K562 (cell line): ENCODE results near the gene HAAO. TPM values are rescaled to one million over a fixed set of nuclear protein-coding genes. Genes with fewer than 3 reads are reported as not detected.

Experiments
- ATAC-seq: fragments of 200-7000 bp; cut with Tn5 transposase; 3 replicates; pipeline ENCODE4 v1.9.1; 2020; ENCODE audit warnings: moderate library complexity
- BruUV-seq: library from RNA; stranded (reverse); fragments of 400-500 nt; replicated peaks from 2 replicates; lab custom pipeline; 2021; lab: Mats Ljungman, UMichigan
- CTCF ChIA-PET: fragments of 300-600 bp; formaldehyde crosslinking; extraction: SDS; loops from one replicate; lab custom pipeline; 2021; ENCODE audit warnings: low intra/inter-chr PET ratio; lab: Yijun Ruan, JAX
- POLR2A ChIA-PET: fragments of 300-600, 350-650 bp; sonication (Branson Sonifier 250); formaldehyde crosslinking; extraction: SDS; loops from one replicate; lab custom pipeline; 2021; ENCODE audit warnings: antibody characterized with exemption, inconsistent platforms; lab: Yijun Ruan, JAX
- DNase-seq, 4 experiments: peaks; one replicate each; pipeline versions ENCODE4 v3.0.0 to v3.0.0-alpha.2; 2011 to 2018; ENCODE audit warnings: low spot score in 3 of 4, mixed read lengths in 3 of 4; ENCODE audit errors: extremely low read depth in 1 of 4
- FAIRE-seq: peaks from 2 replicates; lab custom pipeline; 2011; peaks lifted over from hg19 to GRCh38; lab: Jason Lieb, UNC
- H2AFZ ChIP-seq: 2 replicates; pipeline ENCODE4 v1.6.0; 2011; ENCODE audit warnings: low read depth, low read length, control low read depth, inconsistent platforms
- H3K27ac ChIP-seq: fragments of 200-600 bp; 3 replicates; pipeline ENCODE4 v1.8.0; 2011; ENCODE audit warnings: low read depth, mild to moderate bottlenecking, control low read depth, inconsistent platforms, low read length, moderate library complexity, mixed read lengths; ENCODE audit errors: extremely low read depth
- H3K27me3 ChIP-seq, 2 experiments: fragments of 300-600 bp in 1 of 2; 2 replicates in 1 of 2; 3 replicates in 1 of 2; pipeline versions ENCODE4 v1.6.0 to v1.8.0; 2011; ENCODE audit warnings: inconsistent platforms in 2 of 2, low read length in 2 of 2, mild to moderate bottlenecking in 1 of 2, mixed read lengths in 1 of 2, moderate library complexity in 1 of 2; ENCODE audit not compliant: control insufficient read depth in 2 of 2, insufficient read depth in 2 of 2
- H3K36me3 ChIP-seq: fragments of 300-600 bp; 3 replicates; pipeline ENCODE4 v1.8.0; 2011; ENCODE audit warnings: mild to moderate bottlenecking, low read length, inconsistent platforms; ENCODE audit not compliant: control insufficient read depth, insufficient read depth
- H3K4me1 ChIP-seq, 2 experiments: fragments of 200-600 bp in 1 of 2; replicated peaks in 1 of 2; 2 replicates in 1 of 2; 3 replicates in 1 of 2; pipeline versions ENCODE4 v1.5.1 to v1.8.0; 2011; ENCODE audit warnings: inconsistent platforms in 2 of 2, low read length in 2 of 2, mild to moderate bottlenecking in 1 of 2, mixed read lengths in 1 of 2, moderate library complexity in 1 of 2; ENCODE audit not compliant: control insufficient read depth in 2 of 2, insufficient read depth in 2 of 2
- H3K4me2 ChIP-seq: 2 replicates; pipeline ENCODE4 v1.6.1; 2011; ENCODE audit warnings: low read length, control low read depth, inconsistent platforms, mixed read lengths; ENCODE audit not compliant: insufficient read depth
- H3K4me3 ChIP-seq: fragments of 200-600 bp; sonication (generic), shearing (Covaris generic); 2 replicates; pipeline ENCODE4 v1.5.1; 2016; ENCODE audit warnings: control low read depth, inconsistent platforms
- H3K79me2 ChIP-seq: fragments of 200-600 bp; 3 replicates; pipeline ENCODE4 v1.8.0; 2011; ENCODE audit warnings: low read length, inconsistent platforms; ENCODE audit not compliant: control insufficient read depth, insufficient read depth
- H3K9ac ChIP-seq, 2 experiments: 2 replicates each; pipeline versions ENCODE4 v1.6.0 to v1.6.1; 2011; ENCODE audit warnings: low read depth in 2 of 2, low read length in 2 of 2, control low read depth in 1 of 2, inconsistent platforms in 1 of 2, mild to moderate bottlenecking in 1 of 2, mixed read lengths in 1 of 2; ENCODE audit not compliant: insufficient read depth in 1 of 2
- H3K9me1 ChIP-seq: one replicate; pipeline ENCODE4 v1.6.0; 2011; ENCODE audit warnings: inconsistent platforms, mild to moderate bottlenecking, low read length, moderate library complexity; ENCODE audit not compliant: control insufficient read depth, insufficient read depth
- H3K9me3 ChIP-seq: replicated peaks from 2 replicates; pipeline ENCODE4 v1.5.1; 2011; ENCODE audit warnings: low read depth, low read length, inconsistent platforms; ENCODE audit not compliant: control insufficient read depth, insufficient read depth
- H4K20me1 ChIP-seq: replicated peaks from 2 replicates; pipeline ENCODE4 v1.6.1; 2011; ENCODE audit warnings: low read length, inconsistent platforms, mixed read lengths; ENCODE audit not compliant: control insufficient read depth, insufficient read depth
- CREB1 ChIP-seq, 2 experiments: sonication (generic) in 1 of 2; formaldehyde crosslinking in 1 of 2; IDR thresholded peaks; 2 replicates each; pipeline versions ENCODE4 v1.6.1 to v1.8.0; 2012 to 2022; ENCODE audit warnings: inconsistent platforms in 1 of 2, mild to moderate bottlenecking in 1 of 2, missing genetic modification reagents in 1 of 2, moderate library complexity in 1 of 2
- FOS ChIP-seq: IDR thresholded peaks from 3 replicates; pipeline ENCODE4 v1.6.1; 2011; ENCODE audit not compliant: insufficient read length; ENCODE audit errors: extremely low read depth
- FOXJ2 ChIP-seq: fragments of 200-800 bp; sonication (Bioruptor generic); IDR thresholded peaks from 2 replicates; pipeline ENCODE4 v1.6.1; 2016; ENCODE audit warnings: missing genetic modification characterization, missing compliant biosample characterization
- HDGF ChIP-seq: fragments of 450-650 bp; IDR thresholded peaks from 2 replicates; pipeline ENCODE4 v1.6.1; 2016
- KLF13 ChIP-seq: fragments of 450-650 bp; IDR thresholded peaks from 2 replicates; pipeline ENCODE4 v1.6.1; 2016; ENCODE audit warnings: missing genetic modification characterization, low read depth, mild to moderate bottlenecking, missing compliant biosample characterization, moderate library complexity, borderline replicate concordance
- SMARCA5 ChIP-seq: fragments of 450-650 bp; IDR thresholded peaks from 2 replicates; pipeline ENCODE4 v1.6.1; 2016
- SNAPC5 ChIP-seq: fragments of 250-450 bp; sonication (Bioruptor Pico); IDR thresholded peaks from 2 replicates; pipeline ENCODE4 v1.8.0; 2021; ENCODE audit warnings: moderate library complexity, mild to moderate bottlenecking, inconsistent platforms
- TSHZ1 ChIP-seq: fragments of 250-450 bp; sonication (Bioruptor Pico); IDR thresholded peaks from 2 replicates; pipeline ENCODE4 v1.4.0; 2020; ENCODE audit warnings: mild to moderate bottlenecking, moderate library complexity
- ZNF146 ChIP-seq: IDR thresholded peaks from one replicate; pipeline ENCODE4 v1.6.1; 2018; ENCODE audit warnings: missing compliant biosample characterization; ENCODE audit not compliant: unreplicated experiment
- ZNF586 ChIP-seq: fragments of 450-650 bp; formaldehyde crosslinking; conservative IDR thresholded peaks from 2 replicates; pipeline ENCODE4 v1.4.0; 2020; ENCODE audit warnings: mild to moderate bottlenecking, moderate library complexity
- ZNF76 ChIP-seq: fragments of 250-450 bp; sonication (Bioruptor Pico); IDR thresholded peaks from 2 replicates; pipeline ENCODE4 v1.4.0; 2020; ENCODE audit warnings: mild to moderate bottlenecking, moderate library complexity, borderline replicate concordance
- WGBS: fragments of 100-300 bp; shearing (Covaris generic); methylation state at CpG from one replicate; pipeline ENCODE4 v1.1.6; 2016; ENCODE audit warnings: low coverage, mixed read lengths; ENCODE audit not compliant: insufficient coverage; ENCODE audit errors: missing lambda C conversion rate; 5-methylcytosine and 5-hydroxymethylcytosine counted together
- in situ Hi-C: fragments of 300-500 bp; cut with MboI; formaldehyde crosslinking; loops from 4 replicates; pipeline ENCODE4 v1.15.0; 2018; ENCODE audit warnings: inconsistent platforms, mixed read lengths
- intact Hi-C: fragments of 100-400 bp; cut with micrococcal nuclease; formaldehyde crosslinking; loops from 2 replicates; pipeline ENCODE4 v1.14.2; 2022
- polyA plus RNA-seq, 8 experiments: library from polyadenylated mRNA; depleted of rRNA in 4 of 8; stranded (reverse) in 5 of 8; unstranded in 3 of 8; fragments of >200 nt; fragmentation: Nextera tagmentation in 2 of 8; fragmentation: Illumina TruSeq in 1 of 8; extraction: Ambion mirVana in 2 of 8; extraction: Trizol in 1 of 8; gene quantifications; 2 replicates each; pipeline versions ENCODE4 v1.2.1 to v1.2.3, GENCODE V29; 2011 to 2014; ENCODE audit warnings: inconsistent platforms in 1 of 8, missing spikeins in 1 of 8
- total RNA-seq, 7 experiments: library from RNA; depleted of rRNA in 6 of 7; stranded (reverse); fragments of >200 nt in 6 of 7; fragmentation: Illumina TruSeq in 2 of 7; extraction: Trizol in 2 of 7; gene quantifications; 2 replicates each; pipeline versions ENCODE4 v1.2.1 to v1.2.3, GENCODE V29; 2011 to 2021; ENCODE audit warnings: low replicate concordance in 1 of 7

HAAO gene
- total and polyA plus RNA-seq, 9 of the 15 experiments (the other 6 are each of a cell fraction or from before 2014, with no cell fraction given): not detected

- ATAC-seq (no peak), FAIRE-seq (no peak)
- CTCF ChIA-PET: no interaction called here
These were observed 27.5 kb downstream of the HAAO start for GRCh38 chr2:42764901-42765300.

More at GRCh38 chr2:42764901-42765300, 27.5 kb downstream of the HAAO start:
- H3K9me3 ChIP-seq: no peaks in the 10 kb centered on the region
- POLR2A ChIA-PET: interaction anchor here (0.6 to 0.9 kb wide), 2 partner anchors 19 to 40 kb away, joined by 3 read pairs; no protein-coding TSS in a partner anchor
- intact Hi-C loops: no loop called here
- 12% methylated on average over 2 of the region's 2 CpGs for WGBS
- no peaks in the 10 kb centered on the region for H3K36me3 ChIP-seq
- peaks cover 0 to 18% of the 10 kb centered on the region in 2 experiments; a peak in 1 of 5 replicates for H3K4me1 ChIP-seq
- H3K4me2 ChIP-seq: no peak overlapping the region
- no peaks in the 10 kb centered on the region for H4K20me1 ChIP-seq
- H3K27ac ChIP-seq: no peak overlapping the region
- no peak overlapping the region; a peak in 1 of 4 replicates for H3K9ac ChIP-seq
- H3K27me3 ChIP-seq: peaks cover 3 to 41% of the 10 kb centered on the region in 2 experiments; a peak in 4 of 5 replicates
- H3K4me3 ChIP-seq: no peak overlapping the region
- TF ChIP-seq KLF13 (tag): no peak
- no peak for TF ChIP-seq ZNF586
- TF ChIP-seq FOXJ2 (tag): no peak
- no peak for TF ChIP-seq SNAPC5 (CRISPR knock-in tag)
- TF ChIP-seq CREB1 (IDR thresholded peaks at IDR 0.05): no peak
- no peak for TF ChIP-seq CREB1 (CRISPR knock-in tag; IDR thresholded peaks at IDR 0.05)
- no peak for TF ChIP-seq SMARCA5
- TF ChIP-seq ZNF146 (CRISPR knock-in tag): no peak
- no peak for TF ChIP-seq ZNF76 (CRISPR knock-in tag)
- no peak for TF ChIP-seq HDGF
- no peak for TF ChIP-seq FOS
- no peak for TF ChIP-seq TSHZ1 (CRISPR knock-in tag)
- H2AFZ ChIP-seq: no peak overlapping the region
- no peaks in the 10 kb centered on the region for H3K79me2 ChIP-seq
- in situ Hi-C loops: no loop called here
- no peaks in the 10 kb centered on the region for H3K9me1 ChIP-seq
- no peak for DNase-seq
- no TSS peak for BruUV-seq
